SK-N-SH (cell line): ENCODE data around the gene PLSCR1. TPM values are rescaled to one million over a fixed set of nuclear protein-coding genes. Genes with fewer than 3 reads are reported as not detected.
A peak's percentile ranks its signal among the peaks of the same experiment; 100 is the strongest.

ENCODE experiments used
- CTCF ChIA-PET: fragments of 300-600, 350-600 bp; formaldehyde crosslinking; extraction: SDS; loops from one replicate; lab custom pipeline; 2021; lab: Yijun Ruan, JAX
- POLR2A ChIA-PET: fragments of 350-600 bp; sonication (Branson Sonifier 250); formaldehyde crosslinking; extraction: SDS; loops from one replicate; lab custom pipeline; 2020; ENCODE audit warnings: antibody characterized with exemption, inconsistent platforms; lab: Yijun Ruan, JAX
- DNase-seq: peaks from one replicate; pipeline ENCODE4 v3.0.0; 2012
- H2AFZ ChIP-seq: fragments of 200-600 bp; sonication (generic); 2 replicates; pipeline ENCODE4 v1.8.1; 2016; ENCODE audit warnings: antibody characterized with exemption, mild to moderate bottlenecking, low read depth
- H3F3A ChIP-seq: fragments of 200-600 bp; sonication (generic); replicated peaks from 2 replicates; pipeline ENCODE3; 2016; ENCODE audit warnings: antibody characterized with exemption, mild to moderate bottlenecking; ENCODE audit not compliant: insufficient read depth
- H3K27ac ChIP-seq, 2 experiments: fragments of 200-500 bp in 1 of 2; fragments of 200-600 bp in 1 of 2; sonication (Bioruptor generic) in 1 of 2; sonication (generic), shearing (Covaris generic) in 1 of 2; 2 replicates each; pipeline versions ENCODE4 v1.5.1 to v1.6.1; 2014 to 2016; ENCODE audit warnings: low read depth in 2 of 2, inconsistent platforms in 1 of 2, low read length in 1 of 2, mild to moderate bottlenecking in 1 of 2, mixed read lengths in 1 of 2
- H3K27me3 ChIP-seq: fragments of 200-600 bp; sonication (generic), shearing (Covaris generic); 2 replicates; pipeline ENCODE4 v1.6.1; 2016; ENCODE audit warnings: mixed run types; ENCODE audit not compliant: insufficient read depth
- H3K36me3 ChIP-seq, 2 experiments: fragments of 200-500 bp in 1 of 2; fragments of 200-600 bp in 1 of 2; sonication (Bioruptor generic) in 1 of 2; sonication (generic) in 1 of 2; replicated peaks in 1 of 2; 2 replicates each; pipeline versions ENCODE3 to v1.5.1; 2014 to 2016; ENCODE audit warnings: low read length in 1 of 2, mild to moderate bottlenecking in 1 of 2; ENCODE audit not compliant: insufficient read depth in 2 of 2, control insufficient read depth in 1 of 2
- H3K4me1 ChIP-seq, 2 experiments: fragments of 200-500 bp in 1 of 2; fragments of 200-600 bp in 1 of 2; sonication (Bioruptor generic) in 1 of 2; sonication (generic), shearing (Covaris generic) in 1 of 2; 2 replicates each; pipeline versions ENCODE4 v1.5.1 to v1.6.1; 2014 to 2016; ENCODE audit warnings: low read depth in 1 of 2, low read length in 1 of 2, mixed run types in 1 of 2; ENCODE audit not compliant: insufficient read depth in 2 of 2, control insufficient read depth in 1 of 2
- H3K4me2 ChIP-seq: fragments of 200-600 bp; sonication (generic), shearing (Covaris generic); 2 replicates; pipeline ENCODE4 v1.6.1; 2017; ENCODE audit warnings: mixed run types
- H3K4me3 ChIP-seq, 2 experiments: fragments of 200-500 bp in 1 of 2; fragments of 200-600 bp in 1 of 2; sonication (Bioruptor generic) in 1 of 2; sonication (generic), shearing (Covaris generic) in 1 of 2; 2 replicates each; pipeline versions ENCODE4 v1.5.1 to v1.8.1; 2014 to 2016; ENCODE audit warnings: low read depth in 2 of 2, inconsistent platforms in 1 of 2, low read length in 1 of 2, mild to moderate bottlenecking in 1 of 2, mixed read lengths in 1 of 2, moderate library complexity in 1 of 2
- H3K79me2 ChIP-seq: fragments of 200-600 bp; sonication (generic); 2 replicates; pipeline ENCODE4 v1.8.1; 2017; ENCODE audit warnings: mild to moderate bottlenecking; ENCODE audit not compliant: insufficient read depth
- H3K9ac ChIP-seq: fragments of 200-600 bp; sonication (generic); 2 replicates; pipeline ENCODE4 v1.6.1; 2017; ENCODE audit warnings: mixed run types
- H3K9me2 ChIP-seq: fragments of 200-600 bp; sonication (generic); 2 replicates; pipeline ENCODE4 v1.6.1; 2017; ENCODE audit warnings: mixed run types
- H3K9me3 ChIP-seq: fragments of 200-600 bp; sonication (generic); 2 replicates; pipeline ENCODE4 v1.6.1; 2017; ENCODE audit warnings: mixed run types, mild to moderate bottlenecking, moderate library complexity
- H4K20me1 ChIP-seq: fragments of 200-600 bp; sonication (generic); 2 replicates; pipeline ENCODE4 v1.6.1; 2017; ENCODE audit warnings: mild to moderate bottlenecking, mixed run types; ENCODE audit not compliant: insufficient read depth
- CHD2 ChIP-seq: fragments of 150-350 bp; IDR thresholded peaks from 2 replicates; pipeline ENCODE4 v1.6.1; 2018; ENCODE audit warnings: low read length; ENCODE audit not compliant: partially characterized antibody
- CTCF ChIP-seq: fragments of 200-600 bp; sonication (generic); IDR thresholded peaks from 2 replicates; pipeline ENCODE4 v1.6.1; 2017; ENCODE audit warnings: antibody characterized with exemption, mild to moderate bottlenecking, moderate library complexity
- ELF1 ChIP-seq: IDR thresholded peaks from 2 replicates; pipeline ENCODE4 v1.4.0; 2012
- FOXM1 ChIP-seq: IDR thresholded peaks from 2 replicates; pipeline ENCODE4 v1.4.0; 2012; ENCODE audit warnings: low read depth, mild to moderate bottlenecking
- GABPA ChIP-seq: IDR thresholded peaks from 2 replicates; pipeline ENCODE4 v1.4.0; 2012; ENCODE audit warnings: low read depth, mild to moderate bottlenecking
- JUND ChIP-seq: IDR thresholded peaks from 2 replicates; pipeline ENCODE4 v1.4.0; 2012
- MAX ChIP-seq: IDR thresholded peaks from 2 replicates; pipeline ENCODE4 v1.4.0; 2012; ENCODE audit warnings: low read depth
- MXI1 ChIP-seq: IDR thresholded peaks from 2 replicates; pipeline ENCODE4 v1.6.1; 2012; ENCODE audit warnings: mild to moderate bottlenecking, low read depth, low read length, improper control_type of control experiment
- NFIC ChIP-seq: IDR thresholded peaks from 2 replicates; pipeline ENCODE4 v1.4.0; 2012; ENCODE audit warnings: borderline replicate concordance
- NRF1 ChIP-seq: IDR thresholded peaks from 2 replicates; pipeline ENCODE4 v1.6.1; 2012; ENCODE audit warnings: low read depth, mild to moderate bottlenecking, low read length
- POLR2AphosphoS5 ChIP-seq: IDR thresholded peaks from 2 replicates; pipeline ENCODE4 v1.6.1; 2012; ENCODE audit warnings: low read depth, low read length
- RAD21 ChIP-seq: IDR thresholded peaks from 2 replicates; pipeline ENCODE4 v1.6.1; 2012; ENCODE audit warnings: mild to moderate bottlenecking, low read length
- REST ChIP-seq: IDR thresholded peaks from 2 replicates; pipeline ENCODE4 v1.6.1; 2012; ENCODE audit warnings: mild to moderate bottlenecking, low read depth, low read length, moderate library complexity
- RFX5 ChIP-seq: IDR thresholded peaks from 2 replicates; pipeline ENCODE4 v1.6.1; 2012; ENCODE audit warnings: mild to moderate bottlenecking, improper control_type of control experiment, low read length
- RXRA ChIP-seq: IDR thresholded peaks from 2 replicates; pipeline ENCODE4 v1.4.0; 2012; ENCODE audit warnings: low read depth, mild to moderate bottlenecking, borderline replicate concordance
- SIN3A ChIP-seq: IDR thresholded peaks from 2 replicates; pipeline ENCODE4 v1.6.1; 2012; ENCODE audit warnings: low read depth, mild to moderate bottlenecking, low read length, moderate library complexity, borderline replicate concordance
- TAF1 ChIP-seq: IDR thresholded peaks from 2 replicates; pipeline ENCODE4 v1.6.1; 2012; ENCODE audit warnings: low read depth, mild to moderate bottlenecking, low read length, moderate library complexity, borderline replicate concordance
- TCF12 ChIP-seq: IDR thresholded peaks from 2 replicates; pipeline ENCODE4 v1.4.0; 2012
- TEAD4 ChIP-seq: IDR thresholded peaks from 2 replicates; pipeline ENCODE4 v1.4.0; 2012; ENCODE audit warnings: mild to moderate bottlenecking, borderline replicate concordance; ENCODE audit not compliant: insufficient read depth
- ZBTB33 ChIP-seq: IDR thresholded peaks from 2 replicates; pipeline ENCODE4 v1.4.0; 2012; ENCODE audit warnings: low read depth, borderline replicate concordance
- WGBS: methylation state at CpG from one replicate; pipeline ENCODE4 v1.1.6; 2017; ENCODE audit warnings: low lambda C conversion rate; 5-methylcytosine and 5-hydroxymethylcytosine counted together
- polyA plus RNA-seq, 3 experiments: library from polyadenylated mRNA; depleted of rRNA; stranded (reverse); fragments of >200 nt; gene quantifications; 2 replicates each; pipeline ENCODE4 v1.2.3, GENCODE V29; 2012

PLSCR1 gene
- polyA plus RNA-seq (2012; rRNA removed) = 10.7 and 10.9 TPM in 2 replicates
- 10.2 and 12.3 TPM in 2 replicates for polyA plus RNA-seq (2012; cell fraction: cytosol; rRNA removed)
- 7.8 and 9.8 TPM in 2 replicates for polyA plus RNA-seq (2012; cell fraction: nucleus; rRNA removed)

GRCh38 chr3:146544002-146544928 lies at the start of gene PLSCR1:
Gene PLSCR1, minus strand, starts transcription at chr3:146544607. Its CDS starts 8,055 bp downstream, at chr3:146536552.
- CTCF ChIA-PET = interaction anchor here (0.6 kb wide), 1 partner anchor 355 kb away, joined by 3 read pairs; no protein-coding TSS in a partner anchor
- H3K9me2 ChIP-seq = no peaks in the 10 kb centered on the region
- peak; percentile 71 for DNase-seq
- H3K27ac ChIP-seq = peak within 1 kb of the TSS; percentile 28 to 61
- H3K9me3 ChIP-seq = no peaks in the 10 kb centered on the region
- peak within 1 kb of the TSS; percentile 99 for H2AFZ ChIP-seq
- no peaks in the 10 kb centered on the region for H3K36me3 ChIP-seq
- peaks cover 2 to 3% of the 10 kb centered on the region in 2 experiments; a peak in 1 of 4 replicates for H3K4me1 ChIP-seq
- peak within 1 kb of the TSS; percentile 75 to 93 for H3K4me3 ChIP-seq
- TF ChIP-seq RAD21 (no peak), TAF1 (peak; percentile 41; the same call in 1 of the 2 replicates), SIN3A (no peak), MAX (peak; percentile 51; the same call in 1 of the 2 replicates), GABPA (peak; percentile 34; the same call in 1 of the 2 replicates), TCF12 (no peak), ELF1 (peak; percentile 43; the same call in 1 of the 2 replicates), MXI1 (no peak), ZBTB33 (peak; percentile 69), CHD2 (peak; percentile 34), RXRA (no peak), FOXM1 (no peak), TEAD4 (no peak), POLR2AphosphoS5 (no peak), NFIC (0 out of 2 replicates have a peak, but pooled peaks have one; percentile 6), REST (no peak), CTCF (no peak), JUND (no peak), NRF1 (no peak), RFX5 (no peak)
- peaks cover 6% of the 10 kb centered on the region for H3F3A ChIP-seq
- peak within 1 kb of the TSS; percentile 91 for H3K4me2 ChIP-seq
- H3K9ac ChIP-seq = peak within 1 kb of the TSS; percentile 83
- no peaks in the 10 kb centered on the region for H4K20me1 ChIP-seq
- 3% methylated on average over 38 of the region's 51 CpGs for WGBS
- POLR2A ChIA-PET = no interaction called here
- no peaks in the 10 kb centered on the region for H3K79me2 ChIP-seq
- no peaks in the 10 kb centered on the region for H3K27me3 ChIP-seq
